HEK293 (cell line): ENCODE data around the gene PARVA.

Experiments used
- CTCF ChIA-PET: fragments of 350-600 bp; formaldehyde crosslinking; extraction: SDS; loops from one replicate; lab custom pipeline; 2021; ENCODE audit warnings: antibody characterized with exemption; lab: Yijun Ruan, JAX
- POLR2A ChIA-PET: fragments of 300-600 bp; formaldehyde crosslinking; extraction: SDS; loops from one replicate; lab custom pipeline; 2020; ENCODE audit warnings: antibody characterized with exemption, inconsistent platforms; lab: Yijun Ruan, JAX
- H3K27ac ChIP-seq: fragments of 200-500 bp; sonication (Bioruptor generic); 2 replicates; pipeline ENCODE4 v1.5.1; 2014; ENCODE audit warnings: low read depth, low read length, control low read depth, inconsistent platforms; ENCODE audit errors: extremely low read depth
- H3K36me3 ChIP-seq, 2 experiments: fragments of 200-500 bp in 1 of 2; sonication (Bioruptor generic) in 1 of 2; 1 replicate in 1 of 2; 2 replicates in 1 of 2; pipeline ENCODE4 v1.5.1; 2014 to 2017; ENCODE audit warnings: inconsistent platforms in 2 of 2, low read length in 2 of 2; ENCODE audit not compliant: control insufficient read depth in 2 of 2, insufficient read depth in 1 of 2
- H3K4me1 ChIP-seq: fragments of 200-500 bp; sonication (Bioruptor generic); 2 replicates; pipeline ENCODE4 v1.5.1; 2014; ENCODE audit warnings: mild to moderate bottlenecking, low read length, inconsistent platforms; ENCODE audit not compliant: control insufficient read depth, insufficient read depth
- H3K4me3 ChIP-seq: 2 replicates; pipeline ENCODE4 v1.5.1; 2011; ENCODE audit warnings: low read depth, mild to moderate bottlenecking, control low read depth, low read length, moderate library complexity
- H3K9me3 ChIP-seq: fragments of 200-500 bp; sonication (Bioruptor generic); 2 replicates; pipeline ENCODE4 v1.5.1; 2014; ENCODE audit warnings: low read depth, low read length, inconsistent platforms; ENCODE audit not compliant: control insufficient read depth, insufficient read depth
- BCL11A ChIP-seq: fragments of 450-650 bp; formaldehyde crosslinking; IDR thresholded peaks from 2 replicates; pipeline ENCODE4 v1.5.1; 2016; ENCODE audit warnings: low read depth, missing biosample characterization, missing genetic modification characterization
- EGR2 ChIP-seq: fragments of 450-650 bp; formaldehyde crosslinking; IDR thresholded peaks from 2 replicates; pipeline ENCODE4 v1.5.1; 2016; ENCODE audit warnings: low read depth, missing biosample characterization, missing genetic modification characterization
- HOXC10 ChIP-seq: sonication (generic); formaldehyde crosslinking; IDR thresholded peaks from 2 replicates; pipeline ENCODE4 v1.8.1; 2023; ENCODE audit warnings: mild to moderate bottlenecking, missing genetic modification reagents
- SP2 ChIP-seq: fragments of 450-650 bp; formaldehyde crosslinking; IDR thresholded peaks from 2 replicates; pipeline ENCODE4 v1.5.1; 2016; ENCODE audit warnings: missing biosample characterization, missing genetic modification characterization
- YY1 ChIP-seq: fragments of 450-650 bp; formaldehyde crosslinking; IDR thresholded peaks from 2 replicates; pipeline ENCODE4 v1.5.1; 2018; ENCODE audit warnings: missing biosample characterization, missing genetic modification characterization
- YY2 ChIP-seq: fragments of 450-650 bp; formaldehyde crosslinking; IDR thresholded peaks from 2 replicates; pipeline ENCODE4 v1.5.1; 2016; ENCODE audit warnings: missing biosample characterization, missing genetic modification characterization
- ZFHX2 ChIP-seq: fragments of 450-650 bp; formaldehyde crosslinking; conservative IDR thresholded peaks from 2 replicates; pipeline ENCODE4 v1.5.1; 2016; ENCODE audit warnings: missing biosample characterization, missing genetic modification characterization
- ZFP3 ChIP-seq: fragments of 450-650 bp; formaldehyde crosslinking; IDR thresholded peaks from 2 replicates; pipeline ENCODE4 v1.5.1; 2016; ENCODE audit warnings: low read depth, missing biosample characterization, missing genetic modification characterization
- ZIC2 ChIP-seq: fragments of 450-650 bp; formaldehyde crosslinking; IDR thresholded peaks from 2 replicates; pipeline ENCODE4 v1.5.1; 2016; ENCODE audit warnings: missing biosample characterization, missing genetic modification characterization
- ZNF16 ChIP-seq: fragments of 450-650 bp; formaldehyde crosslinking; IDR thresholded peaks from 2 replicates; pipeline ENCODE4 v1.5.1; 2016; ENCODE audit warnings: low read depth, missing biosample characterization, missing genetic modification characterization
- ZNF175 ChIP-seq: fragments of 450-650 bp; formaldehyde crosslinking; IDR thresholded peaks from 2 replicates; pipeline ENCODE4 v1.5.1; 2016; ENCODE audit warnings: missing biosample characterization, missing genetic modification characterization
- ZNF2 ChIP-seq: fragments of 450-650 bp; formaldehyde crosslinking; IDR thresholded peaks from 2 replicates; pipeline ENCODE4 v1.5.1; 2016; ENCODE audit warnings: missing biosample characterization, missing genetic modification characterization
- ZNF292 ChIP-seq: fragments of 450-650 bp; formaldehyde crosslinking; IDR thresholded peaks from 2 replicates; pipeline ENCODE4 v1.5.1; 2016; ENCODE audit warnings: low read depth, missing biosample characterization, missing genetic modification characterization, borderline replicate concordance
- ZNF404 ChIP-seq: fragments of 450-650 bp; formaldehyde crosslinking; IDR thresholded peaks from 2 replicates; pipeline ENCODE4 v1.5.1; 2017; ENCODE audit warnings: missing biosample characterization, missing genetic modification characterization
- ZNF416 ChIP-seq: fragments of 450-650 bp; formaldehyde crosslinking; IDR thresholded peaks from 2 replicates; pipeline ENCODE4 v1.5.1; 2016; ENCODE audit warnings: missing biosample characterization, missing genetic modification characterization
- ZNF530 ChIP-seq: fragments of 450-650 bp; formaldehyde crosslinking; IDR thresholded peaks from 2 replicates; pipeline ENCODE4 v1.5.1; 2016; ENCODE audit warnings: low read depth, missing biosample characterization, missing genetic modification characterization
- ZNF548 ChIP-seq: fragments of 450-650 bp; formaldehyde crosslinking; IDR thresholded peaks from 2 replicates; pipeline ENCODE4 v1.5.1; 2016; ENCODE audit warnings: missing biosample characterization, missing genetic modification characterization
- ZNF837 ChIP-seq: fragments of 450-650 bp; formaldehyde crosslinking; IDR thresholded peaks from 2 replicates; pipeline ENCODE4 v1.5.1; 2016; ENCODE audit warnings: missing biosample characterization, missing genetic modification characterization
- ZSCAN23 ChIP-seq: fragments of 450-650 bp; formaldehyde crosslinking; IDR thresholded peaks from 2 replicates; pipeline ENCODE4 v1.5.1; 2016; ENCODE audit warnings: missing biosample characterization, missing genetic modification characterization
- TF ChIP-seq, protein P1 (sequence below): fragments of 450-650 bp; formaldehyde crosslinking; IDR thresholded peaks from 2 replicates; pipeline ENCODE4 v1.5.1; 2017; ENCODE audit warnings: missing biosample characterization, missing genetic modification characterization
- TF ChIP-seq, protein P2 (sequence below): fragments of 450-650 bp; formaldehyde crosslinking; IDR thresholded peaks from 2 replicates; pipeline ENCODE4 v1.5.1; 2016; ENCODE audit warnings: missing biosample characterization, missing genetic modification characterization
- TF ChIP-seq, protein P3 (sequence below): fragments of 450-650 bp; formaldehyde crosslinking; IDR thresholded peaks from 2 replicates; pipeline ENCODE4 v1.5.1; 2016; ENCODE audit warnings: missing biosample characterization, missing genetic modification characterization

The PARVA gene

GRCh38 chr11:12503039-12503484, 125.7 kb downstream of the PARVA start (continued):
- no peak for TF ChIP-seq ZNF404

GRCh38 chr11:12503886-12504285, 126.5 kb downstream of the PARVA start:
- 0 out of 2 replicates have a peak, but pooled peaks have one; percentile 14 for TF ChIP-seq EGR2 (tag by site-specific recombination)
- peak; percentile 66 for TF ChIP-seq ZFHX2 (tag by site-specific recombination)
- no peak for TF ChIP-seq ZSCAN23 (tag by site-specific recombination)
- no peak overlapping the region for H3K4me3 ChIP-seq
- H3K4me1 ChIP-seq: peaks cover 7% of the 10 kb centered on the region; the same call in 1 of the 2 replicates
- ChIA-PET CTCF (interaction anchor here (1.0 kb wide), 1 partner anchor 18 kb away, joined by 3 read pairs; no protein-coding TSS in a partner anchor), POLR2A (no interaction called here)
- H3K27ac ChIP-seq: no peak overlapping the region
- no peaks in the 10 kb centered on the region for H3K9me3 ChIP-seq
- peaks cover 0 to 6% of the 10 kb centered on the region in 2 experiments; a peak in 1 of 3 replicates for H3K36me3 ChIP-seq

DNA sequence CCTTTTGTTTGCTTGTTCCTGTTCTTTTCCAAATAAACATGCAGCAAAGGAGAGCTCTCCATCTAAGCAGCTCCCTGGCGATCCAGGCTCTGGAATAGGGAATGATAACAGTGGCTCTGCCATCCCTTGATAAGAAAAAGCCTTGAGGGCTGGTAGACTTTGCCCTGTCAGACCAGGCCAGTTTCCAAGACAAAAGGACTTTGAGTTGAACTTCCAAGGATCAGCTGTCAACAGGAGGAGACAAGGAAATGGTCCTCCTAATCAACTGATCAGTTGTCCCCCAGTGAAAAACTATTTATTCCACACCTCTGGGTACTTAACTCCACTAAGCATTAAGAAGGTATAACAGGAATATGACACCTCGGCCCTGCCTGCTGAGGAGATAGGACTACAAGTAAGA, 127.8 kb downstream of the PARVA start:
- TF ChIP-seq ZNF530 (tag by site-specific recombination) (no peak), ZNF16 (tag by site-specific recombination) (no peak)
- TF ChIP-seq, protein P1, sequence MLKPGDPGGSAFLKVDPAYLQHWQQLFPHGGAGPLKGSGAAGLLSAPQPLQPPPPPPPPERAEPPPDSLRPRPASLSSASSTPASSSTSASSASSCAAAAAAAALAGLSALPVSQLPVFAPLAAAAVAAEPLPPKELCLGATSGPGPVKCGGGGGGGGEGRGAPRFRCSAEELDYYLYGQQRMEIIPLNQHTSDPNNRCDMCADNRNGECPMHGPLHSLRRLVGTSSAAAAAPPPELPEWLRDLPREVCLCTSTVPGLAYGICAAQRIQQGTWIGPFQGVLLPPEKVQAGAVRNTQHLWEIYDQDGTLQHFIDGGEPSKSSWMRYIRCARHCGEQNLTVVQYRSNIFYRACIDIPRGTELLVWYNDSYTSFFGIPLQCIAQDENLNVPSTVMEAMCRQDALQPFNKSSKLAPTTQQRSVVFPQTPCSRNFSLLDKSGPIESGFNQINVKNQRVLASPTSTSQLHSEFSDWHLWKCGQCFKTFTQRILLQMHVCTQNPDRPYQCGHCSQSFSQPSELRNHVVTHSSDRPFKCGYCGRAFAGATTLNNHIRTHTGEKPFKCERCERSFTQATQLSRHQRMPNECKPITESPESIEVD: no peak
- CTCF ChIA-PET: interaction anchor here (0.6 to 0.8 kb wide), 4 partner anchors 35 to 631 kb away, joined by 3 to 6 read pairs (median 4); no protein-coding TSS in a partner anchor
- POLR2A ChIA-PET: no interaction called here
- H3K4me1 ChIP-seq: peaks cover 7% of the 10 kb centered on the region; the same call in 1 of the 2 replicates
- no peak overlapping the region for H3K4me3 ChIP-seq
- H3K27ac ChIP-seq: no peak overlapping the region
- no peaks in the 10 kb centered on the region for H3K9me3 ChIP-seq
- H3K36me3 ChIP-seq: peaks cover 0 to 7% of the 10 kb centered on the region in 2 experiments; a peak in 1 of 3 replicates

- Histone ChIP-seq H3K36me3 (peaks cover 0 to 7% of the 10 kb centered on the region in 2 experiments; a peak in 1 of 3 replicates), H3K4me3 (no peak overlapping the region), H3K9me3 (no peaks in the 10 kb centered on the region), H3K27ac (no peak overlapping the region), H3K4me1 (peaks cover 7% of the 10 kb centered on the region; the same call in 1 of the 2 replicates)
- POLR2A ChIA-PET: no interaction called here
- CTCF ChIA-PET: interaction anchor here (0.6 kb wide), 1 partner anchor 386 kb away, joined by 4 read pairs; no protein-coding TSS in a partner anchor
- no peak for TF ChIP-seq ZNF416 (tag by site-specific recombination)
- TF ChIP-seq ZIC2: no peak
- TF ChIP-seq ZFP3 (tag by site-specific recombination): no peak
- no peak for TF ChIP-seq ZNF2
- TF ChIP-seq, protein P2, sequence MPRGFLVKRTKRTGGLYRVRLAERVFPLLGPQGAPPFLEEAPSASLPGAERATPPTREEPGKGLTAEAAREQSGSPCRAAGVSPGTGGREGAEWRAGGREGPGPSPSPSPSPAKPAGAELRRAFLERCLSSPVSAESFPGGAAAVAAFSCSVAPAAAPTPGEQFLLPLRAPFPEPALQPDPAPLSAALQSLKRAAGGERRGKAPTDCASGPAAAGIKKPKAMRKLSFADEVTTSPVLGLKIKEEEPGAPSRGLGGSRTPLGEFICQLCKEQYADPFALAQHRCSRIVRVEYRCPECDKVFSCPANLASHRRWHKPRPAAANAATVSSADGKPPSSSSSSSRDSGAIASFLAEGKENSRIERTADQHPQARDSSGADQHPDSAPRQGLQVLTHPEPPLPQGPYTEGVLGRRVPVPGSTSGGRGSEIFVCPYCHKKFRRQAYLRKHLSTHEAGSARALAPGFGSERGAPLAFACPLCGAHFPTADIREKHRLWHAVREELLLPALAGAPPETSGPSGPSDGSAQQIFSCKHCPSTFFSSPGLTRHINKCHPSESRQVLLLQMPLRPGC (tag by site-specific recombination): no peak
- no peak for TF ChIP-seq ZNF837 (tag by site-specific recombination)
- no peak for TF ChIP-seq YY2 (tag by site-specific recombination)
- no peak for TF ChIP-seq SP2
- no peak for TF ChIP-seq ZNF548 (tag by site-specific recombination)
- no peak for TF ChIP-seq YY1 (tag by site-specific recombination)
- no peak for TF ChIP-seq HOXC10 (CRISPR knock-in tag)
- no peak for TF ChIP-seq ZNF292 (tag by site-specific recombination)
- TF ChIP-seq, protein P3, sequence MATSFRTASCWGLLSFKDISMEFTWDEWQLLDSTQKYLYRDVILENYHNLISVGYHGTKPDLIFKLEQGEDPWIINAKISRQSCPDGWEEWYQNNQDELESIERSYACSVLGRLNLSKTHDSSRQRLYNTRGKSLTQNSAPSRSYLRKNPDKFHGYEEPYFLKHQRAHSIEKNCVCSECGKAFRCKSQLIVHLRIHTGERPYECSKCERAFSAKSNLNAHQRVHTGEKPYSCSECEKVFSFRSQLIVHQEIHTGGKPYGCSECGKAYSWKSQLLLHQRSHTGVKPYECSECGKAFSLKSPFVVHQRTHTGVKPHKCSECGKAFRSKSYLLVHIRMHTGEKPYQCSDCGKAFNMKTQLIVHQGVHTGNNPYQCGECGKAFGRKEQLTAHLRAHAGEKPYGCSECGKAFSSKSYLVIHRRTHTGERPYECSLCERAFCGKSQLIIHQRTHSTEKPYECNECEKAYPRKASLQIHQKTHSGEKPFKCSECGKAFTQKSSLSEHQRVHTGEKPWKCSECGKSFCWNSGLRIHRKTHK (tag by site-specific recombination): no peak
- no peak for TF ChIP-seq BCL11A (tag by site-specific recombination)
- TF ChIP-seq ZNF175 (tag by site-specific recombination): no peak
Observed at GRCh38 chr11:12506404-12506921, 129.1 kb downstream of the PARVA start.
